SK-MEL-5 (cell line): Measurements from ENCODE around the gene RGS2. TPM values are rescaled to one million over a fixed set of nuclear protein-coding genes. Genes with fewer than 3 reads are reported as not detected.
A peak's percentile ranks its signal among the peaks of the same experiment; 100 is the strongest.

Source experiments
- DNase-seq: peaks from one replicate; pipeline ENCODE4 v3.0.0-alpha.2; 2016; ENCODE audit warnings: low read depth, low spot score
- in situ Hi-C: cut with HindIII; loops from 2 replicates; pipeline ENCODE4 v1.10.0; 2016; ENCODE audit warnings: low sequenced_read_pairs, high pct_unique_total_duplicates, low pct_unique_long_range_greater_than_20kb
- polyA plus RNA-seq, 2 experiments: library from polyadenylated mRNA; depleted of rRNA; stranded (reverse); fragments of >200 nt; gene quantifications; 2 replicates each; pipeline ENCODE4 v1.2.3, GENCODE V29; 2015
- total RNA-seq: library from RNA; depleted of rRNA; stranded (reverse); fragments of >200 nt; shearing (Covaris generic); gene quantifications from 2 replicates; pipeline ENCODE4 v1.2.3, GENCODE V29; 2014; rRNA removed

The RGS2 gene, protein sequence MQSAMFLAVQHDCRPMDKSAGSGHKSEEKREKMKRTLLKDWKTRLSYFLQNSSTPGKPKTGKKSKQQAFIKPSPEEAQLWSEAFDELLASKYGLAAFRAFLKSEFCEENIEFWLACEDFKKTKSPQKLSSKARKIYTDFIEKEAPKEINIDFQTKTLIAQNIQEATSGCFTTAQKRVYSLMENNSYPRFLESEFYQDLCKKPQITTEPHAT
- 12.4 and 12.5 TPM in 2 replicates for total RNA-seq
- polyA plus RNA-seq (2015; cell fraction: cytosol; rRNA removed): 3.7 and 4.8 TPM in 2 replicates
- 4.2 and 4.6 TPM in 2 replicates for polyA plus RNA-seq (2015; cell fraction: nucleus; rRNA removed)

- DNase-seq: peak; percentile 86
- in situ Hi-C loops: loop anchor here (25.0 kb wide), 2 partner anchors 104 to 204 kb away; no protein-coding TSS in a partner anchor
These were observed at the start of gene RGS2 for GRCh38 chr1:192808518-192809306. TSS of gene RGS2 (plus strand) at chr1:192809039. CDS start at chr1:192809072, 33 bp downstream.

- DNase-seq: no peak
- in situ Hi-C loops: no loop called here
These were observed 49.7 kb upstream of the RGS2 start for GRCh38 chr1:192759104-192759503.

DNA sequence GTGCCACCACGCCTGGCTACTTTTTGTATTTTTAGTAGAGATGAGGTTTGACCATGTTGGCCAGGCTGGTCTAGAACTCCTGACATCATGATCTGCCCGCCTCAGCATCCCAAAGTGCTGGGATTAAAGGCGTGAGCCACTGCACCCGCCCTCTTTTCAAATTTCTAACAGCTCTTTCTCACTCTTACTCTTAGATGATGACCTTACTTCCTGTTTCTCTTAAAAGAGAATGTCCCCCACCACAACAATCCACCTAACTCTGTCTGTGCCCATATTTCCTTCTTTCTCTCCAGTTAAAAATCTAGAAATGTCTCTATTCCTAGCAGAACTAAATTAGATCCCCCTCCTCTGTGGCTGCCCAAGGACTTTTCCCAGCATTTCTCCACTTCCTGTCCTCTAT is 46.6 kb upstream of the RGS2 start:
- in situ Hi-C loops: no loop called here
- DNase-seq: no peak

GRCh38 chr1:192763243-192763642 is 45.6 kb upstream of the RGS2 start:
- DNase-seq: no peak
- in situ Hi-C loops: no loop called here

GRCh38 chr1:192763756-192764155 is 45.1 kb upstream of the RGS2 start:
- in situ Hi-C loops: no loop called here
- DNase-seq: no peak

- in situ Hi-C loops: no loop called here
- no peak for DNase-seq
These were observed 44.2 kb upstream of the RGS2 start for GRCh38 chr1:192764675-192765074.

DNA sequence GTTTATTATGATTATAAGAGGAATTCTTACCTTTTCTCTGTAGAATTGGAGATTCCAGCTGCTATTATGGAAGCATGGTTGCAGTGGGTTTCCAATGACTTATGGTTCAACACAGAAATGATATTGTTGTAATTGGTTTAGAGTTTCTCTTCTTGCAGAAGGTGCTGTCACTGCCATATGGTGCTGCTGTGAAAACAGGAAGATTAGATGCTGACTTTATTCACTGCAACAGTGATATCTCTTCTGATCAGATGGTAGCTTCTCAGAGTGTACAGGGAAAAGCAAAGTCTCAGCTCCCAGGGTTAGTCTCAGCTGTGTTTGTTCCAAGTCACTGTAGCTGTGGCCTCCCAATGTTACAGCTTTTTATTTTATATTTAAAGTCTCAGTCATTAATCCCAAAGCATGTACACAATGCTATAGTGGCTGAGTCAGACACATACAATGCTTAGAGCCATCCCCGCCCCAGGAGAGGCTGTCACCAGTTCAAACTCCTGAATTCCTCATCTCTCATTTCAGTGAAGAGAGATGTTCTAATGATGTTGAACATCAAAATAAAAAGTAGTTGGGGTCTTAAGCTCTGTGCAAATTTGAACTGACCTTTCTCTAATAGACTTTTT is 42.7 kb upstream of the RGS2 start:
- DNase-seq: no peak
- in situ Hi-C loops: no loop called here

DNA sequence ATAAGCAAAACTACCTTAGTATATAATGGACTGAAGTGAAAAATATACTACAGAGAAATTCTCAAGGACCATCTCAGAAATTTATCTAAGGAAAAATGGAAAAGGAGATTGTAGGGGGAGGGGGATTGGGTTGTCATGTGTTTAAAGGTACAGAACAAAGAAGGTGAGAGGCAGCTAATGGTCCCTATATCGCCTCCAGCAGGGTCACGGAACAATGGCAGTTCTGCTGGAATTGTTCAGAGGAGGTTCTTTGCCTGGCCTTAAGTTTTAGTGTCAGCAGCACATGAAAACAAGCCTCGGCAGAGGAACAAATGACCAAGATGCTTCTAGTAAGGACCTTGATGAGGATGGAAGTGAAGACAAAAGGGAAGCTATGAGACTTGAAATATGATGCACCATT is 42.0 kb upstream of the RGS2 start:
- no peak for DNase-seq
- in situ Hi-C loops: no loop called here

GRCh38 chr1:192767798-192768197 is 41.0 kb upstream of the RGS2 start:
- no peak for DNase-seq
- in situ Hi-C loops: no loop called here

- in situ Hi-C loops: no loop called here
- no peak for DNase-seq
These were observed 40.4 kb upstream of the RGS2 start for GRCh38 chr1:192768463-192768862.

DNA sequence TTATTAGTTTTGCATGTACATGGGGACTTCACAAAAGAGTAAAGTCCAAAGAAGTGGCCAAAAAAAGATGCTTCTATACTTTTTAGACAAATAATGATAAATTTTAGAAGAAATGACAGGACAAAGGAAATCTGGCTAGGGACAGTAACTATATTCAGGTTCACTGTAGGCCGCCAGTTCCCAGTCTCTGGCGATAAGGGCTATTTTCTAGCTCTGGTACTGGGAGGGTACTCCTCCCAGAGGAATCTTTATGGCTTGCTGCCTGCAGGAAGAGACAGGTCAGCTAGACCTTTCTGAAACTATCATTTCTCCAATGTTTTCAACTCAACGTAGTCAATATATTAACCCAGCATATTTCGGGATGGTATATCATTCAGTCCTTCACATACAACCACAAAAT is 37.5 kb upstream of the RGS2 start:
- in situ Hi-C loops: no loop called here
- DNase-seq: no peak

GRCh38 chr1:192775631-192776030 is 33.2 kb upstream of the RGS2 start:
- in situ Hi-C loops: no loop called here
- DNase-seq: no peak

DNA sequence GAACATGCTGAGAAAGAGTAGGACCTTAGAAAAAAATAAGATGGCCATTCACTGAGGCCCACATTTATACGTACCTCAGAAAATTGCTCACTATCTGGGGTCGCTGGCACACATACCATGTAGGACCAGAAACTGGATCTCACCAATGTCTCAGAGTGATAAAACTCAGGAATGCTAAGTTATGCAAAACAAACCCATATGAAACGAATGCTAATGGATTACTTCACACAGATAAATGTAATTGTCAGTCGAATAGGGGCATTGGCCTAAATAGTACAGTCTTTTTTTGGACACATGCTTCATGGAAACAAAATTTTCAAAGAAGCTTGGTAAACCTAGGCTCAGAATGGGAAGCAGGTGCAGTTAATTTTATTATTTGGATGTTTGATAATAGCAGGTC is 32.6 kb upstream of the RGS2 start:
- DNase-seq: no peak
- in situ Hi-C loops: no loop called here

DNA sequence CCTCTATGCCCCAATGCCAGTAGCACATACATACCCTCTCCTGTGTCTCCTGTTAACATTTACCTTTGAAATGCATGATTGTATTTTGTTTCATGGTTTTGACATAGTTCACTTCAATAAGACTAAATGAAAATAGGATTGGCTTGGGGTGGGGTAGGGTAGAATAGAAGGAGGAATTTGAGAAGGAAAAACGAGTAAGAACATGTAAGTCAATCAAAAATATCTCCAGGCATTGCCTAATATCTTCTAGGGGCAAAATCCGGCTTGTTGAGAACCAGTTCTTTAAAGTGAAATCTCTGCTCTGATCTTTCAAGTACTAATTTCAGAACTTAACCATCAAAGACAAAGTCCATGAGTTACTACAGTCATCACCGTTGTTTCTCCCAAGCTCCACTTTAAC is 31.8 kb upstream of the RGS2 start:
- DNase-seq: no peak
- in situ Hi-C loops: no loop called here

- DNase-seq: no peak
- in situ Hi-C loops: no loop called here
These were observed 25.0 kb upstream of the RGS2 start for GRCh38 chr1:192783791-192784190.

DNA sequence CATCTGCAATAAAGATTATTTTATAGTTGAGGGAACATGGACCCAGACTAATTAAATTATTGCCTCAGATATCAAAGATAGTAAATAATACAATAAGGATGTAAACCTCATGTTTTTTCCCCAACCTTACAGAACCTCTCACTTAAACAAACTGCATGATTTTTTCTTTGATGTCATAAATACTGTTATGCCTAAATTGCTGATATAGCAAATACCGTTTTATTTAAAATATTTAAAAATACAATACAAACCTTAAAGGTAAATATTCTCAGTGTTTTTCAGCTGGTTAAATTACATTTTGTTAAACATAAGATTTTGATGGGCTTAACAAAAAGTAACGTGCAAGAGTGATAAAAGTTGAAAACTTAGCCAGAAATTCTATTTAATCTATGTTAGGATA is 24.4 kb upstream of the RGS2 start:
- in situ Hi-C loops: no loop called here
- DNase-seq: no peak

DNA sequence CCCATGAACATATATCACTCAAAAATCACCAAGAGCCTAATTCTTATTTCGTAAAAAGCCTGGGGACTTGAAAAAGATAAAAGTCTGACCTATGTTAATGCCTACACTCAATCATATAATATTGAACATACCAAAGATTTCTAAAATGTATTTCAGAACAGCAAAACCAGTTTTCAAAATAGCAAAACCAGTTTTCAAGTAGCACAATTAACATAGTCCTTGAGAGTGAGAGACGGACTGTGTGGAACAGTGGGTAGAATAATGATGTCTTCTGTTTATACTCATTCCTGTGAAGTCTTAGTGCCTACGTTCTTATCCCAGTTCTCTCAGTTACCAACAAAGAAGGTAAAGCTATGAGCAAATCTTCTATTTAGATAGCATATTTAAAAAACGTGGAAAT is 22.3 kb upstream of the RGS2 start:
- in situ Hi-C loops: no loop called here
- no peak for DNase-seq

DNA sequence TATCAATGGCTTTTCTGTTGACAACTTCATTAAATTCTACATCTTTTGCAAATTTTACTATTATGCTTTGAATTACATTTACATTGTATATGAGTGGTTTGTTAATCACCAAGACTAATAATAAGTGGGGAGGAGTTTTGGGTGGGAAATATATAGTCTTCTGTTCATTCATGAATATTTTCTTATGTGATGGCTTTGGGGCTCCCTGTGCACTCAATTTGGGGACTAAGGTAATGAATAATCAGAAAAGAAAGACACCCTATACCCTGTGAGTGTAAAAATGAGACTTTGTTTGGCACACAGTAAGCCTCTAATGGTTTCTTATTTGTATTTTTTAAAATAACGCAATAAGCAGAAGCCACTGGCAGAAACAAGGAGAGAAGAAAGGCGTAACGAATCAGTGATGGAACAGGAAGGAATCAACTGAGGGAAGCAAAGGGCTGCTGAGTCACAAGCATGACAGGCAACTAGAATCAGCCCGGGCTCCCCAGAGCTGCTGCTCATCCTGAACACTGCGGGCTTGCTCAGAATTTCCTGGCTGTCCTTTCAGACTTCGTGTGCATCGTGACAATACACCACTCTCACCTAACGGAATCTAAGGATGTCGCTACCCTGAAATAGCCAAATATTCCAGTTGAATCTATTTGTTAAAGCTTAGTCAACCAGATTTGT is 20.8 kb upstream of the RGS2 start:
- in situ Hi-C loops: no loop called here
- DNase-seq: peak; percentile 19
